SJCRH30 (cell line): ENCODE results near the gene SLC6A5. TPM values are rescaled to one million over a fixed set of nuclear protein-coding genes. Genes with fewer than 3 reads are reported as not detected.

Experiments
- DNase-seq, 2 experiments: peaks; one replicate each; pipeline ENCODE4 v3.0.0-alpha.2; 2015 to 2020
- H3K27ac ChIP-seq: fragments of 250-450 bp; sonication (Bioruptor Pico); 2 replicates; pipeline ENCODE4 v1.5.1; 2020; ENCODE audit warnings: mild to moderate bottlenecking, moderate library complexity
- H3K27me3 ChIP-seq: fragments of 250-450 bp; sonication (Bioruptor Pico); 2 replicates; pipeline ENCODE4 v1.5.1; 2020; ENCODE audit warnings: mild to moderate bottlenecking, moderate library complexity
- H3K36me3 ChIP-seq: fragments of 250-450 bp; sonication (Bioruptor Pico); 2 replicates; pipeline ENCODE4 v1.5.1; 2020; ENCODE audit warnings: mild to moderate bottlenecking, moderate library complexity
- H3K4me1 ChIP-seq: fragments of 250-450 bp; sonication (Bioruptor Pico); 2 replicates; pipeline ENCODE4 v1.5.1; 2020; ENCODE audit warnings: mild to moderate bottlenecking, moderate library complexity
- H3K4me3 ChIP-seq: fragments of 250-450 bp; sonication (Bioruptor Pico); 2 replicates; pipeline ENCODE4 v1.5.1; 2020; ENCODE audit warnings: mild to moderate bottlenecking, moderate library complexity
- H3K9me3 ChIP-seq: fragments of 250-450 bp; sonication (Bioruptor Pico); replicated peaks from 2 replicates; pipeline ENCODE4 v1.5.1; 2020; ENCODE audit warnings: mild to moderate bottlenecking, moderate library complexity
- total RNA-seq: library from RNA; depleted of rRNA; stranded (reverse); fragments of >200 nt; shearing (Covaris generic); gene quantifications from 2 replicates; pipeline ENCODE4 v1.2.3, GENCODE V29; 2014

SLC6A5 gene
- total RNA-seq, 1 experiment from 2014 or later = not detected

GRCh38 chr11:20656901-20657300 is 57.5 kb downstream of the SLC6A5 start:
- Histone ChIP-seq H3K4me3 (no peak overlapping the region), H3K4me1 (no peaks in the 10 kb centered on the region), H3K27ac (no peak overlapping the region), H3K9me3 (no peaks in the 10 kb centered on the region), H3K27me3 (no peaks in the 10 kb centered on the region), H3K36me3 (no peaks in the 10 kb centered on the region)
- no peak for DNase-seq

GRCh38 chr11:20658135-20658534 is 58.7 kb downstream of the SLC6A5 start:
- DNase-seq = no peak
- Histone ChIP-seq H3K36me3 (no peaks in the 10 kb centered on the region; the same call in 1 of the 2 replicates), H3K9me3 (no peaks in the 10 kb centered on the region), H3K4me1 (no peaks in the 10 kb centered on the region), H3K27ac (no peak overlapping the region), H3K4me3 (no peak overlapping the region), H3K27me3 (no peaks in the 10 kb centered on the region)

- Histone ChIP-seq H3K27me3 (no peaks in the 10 kb centered on the region), H3K27ac (no peak overlapping the region), H3K4me1 (no peaks in the 10 kb centered on the region), H3K4me3 (no peak overlapping the region), H3K36me3 (no peaks in the 10 kb centered on the region; the same call in none of the 2 replicates), H3K9me3 (peaks cover 5% of the 10 kb centered on the region; the same call in 1 of the 2 replicates)
- DNase-seq = peak in 1 of 2 experiments; percentile 24
Measured at GRCh38 chr11:20661445-20661844, 62.0 kb downstream of the SLC6A5 start.

GRCh38 chr11:20661850-20662249 is 62.4 kb downstream of the SLC6A5 start:
- no peak overlapping the region for H3K27ac ChIP-seq
- no peak overlapping the region for H3K4me3 ChIP-seq
- no peaks in the 10 kb centered on the region for H3K4me1 ChIP-seq
- no peaks in the 10 kb centered on the region; the same call in none of the 2 replicates for H3K36me3 ChIP-seq
- no peak for DNase-seq
- no peaks in the 10 kb centered on the region for H3K27me3 ChIP-seq
- peaks cover 5% of the 10 kb centered on the region; the same call in 1 of the 2 replicates for H3K9me3 ChIP-seq

GRCh38 chr11:20668131-20668809 is 68.9 kb downstream of the SLC6A5 start:
- peak in 1 of 2 experiments; percentile 28 for DNase-seq
- Histone ChIP-seq H3K36me3 (no peaks in the 10 kb centered on the region; the same call in 1 of the 2 replicates), H3K27me3 (no peaks in the 10 kb centered on the region), H3K27ac (peak overlapping the region; percentile 72), H3K4me1 (peaks cover 7% of the 10 kb centered on the region), H3K4me3 (peak overlapping the region; percentile 89), H3K9me3 (peaks cover 5% of the 10 kb centered on the region; the same call in 1 of the 2 replicates)

GRCh38 chr11:20668844-20669819 is 69.7 kb downstream of the SLC6A5 start, which contains the start of gene NELL1:
Gene NELL1 (plus strand): TSS chr11:20669586.
- Histone ChIP-seq H3K36me3 (no peaks in the 10 kb centered on the region; the same call in 1 of the 2 replicates), H3K9me3 (peaks cover 5% of the 10 kb centered on the region; the same call in 1 of the 2 replicates), H3K4me3 (peak within 1 kb of the TSS; percentile 89), H3K27me3 (no peaks in the 10 kb centered on the region), H3K27ac (peak within 1 kb of the TSS; percentile 72), H3K4me1 (peaks cover 7% of the 10 kb centered on the region)
- peak; percentile 67 to 78 for DNase-seq

- Histone ChIP-seq H3K36me3 (no peaks in the 10 kb centered on the region; the same call in 1 of the 2 replicates), H3K9me3 (peaks cover 5% of the 10 kb centered on the region; the same call in 1 of the 2 replicates), H3K4me1 (peaks cover 7% of the 10 kb centered on the region), H3K27ac (peak overlapping the region; percentile 72), H3K4me3 (peak overlapping the region; percentile 89), H3K27me3 (no peaks in the 10 kb centered on the region)
- DNase-seq = peak; percentile 22 to 35
Measured at GRCh38 chr11:20669820-20670684, 70.6 kb downstream of the SLC6A5 start.

- Histone ChIP-seq H3K4me1 (peaks cover 8% of the 10 kb centered on the region), H3K9me3 (peaks cover 4% of the 10 kb centered on the region; the same call in 1 of the 2 replicates), H3K27ac (peak overlapping the region; percentile 41; the same call in 1 of the 2 replicates), H3K36me3 (no peaks in the 10 kb centered on the region; the same call in 1 of the 2 replicates), H3K4me3 (peak overlapping the region; percentile 89), H3K27me3 (no peaks in the 10 kb centered on the region)
- DNase-seq = peak in 1 of 2 experiments; percentile 40
Measured at GRCh38 chr11:20670932-20671403, 71.6 kb downstream of the SLC6A5 start.

- Histone ChIP-seq H3K4me1 (peaks cover 19% of the 10 kb centered on the region), H3K27me3 (no peaks in the 10 kb centered on the region), H3K27ac (peak overlapping the region; percentile 41), H3K36me3 (no peaks in the 10 kb centered on the region), H3K4me3 (peak overlapping the region; percentile 89), H3K9me3 (no peaks in the 10 kb centered on the region)
- DNase-seq = peak; percentile 65 to 87
Measured at GRCh38 chr11:20671856-20672546, 72.6 kb downstream of the SLC6A5 start.

GRCh38 chr11:20672575-20672974 is 73.2 kb downstream of the SLC6A5 start:
- Histone ChIP-seq H3K9me3 (no peaks in the 10 kb centered on the region), H3K27ac (peak overlapping the region; percentile 41), H3K4me1 (peaks cover 19% of the 10 kb centered on the region), H3K27me3 (no peaks in the 10 kb centered on the region), H3K36me3 (no peaks in the 10 kb centered on the region), H3K4me3 (peak overlapping the region; percentile 7; the same call in 1 of the 2 replicates)
- peak in 1 of 2 experiments; percentile 64 for DNase-seq

GRCh38 chr11:20676658-20677057 is 77.2 kb downstream of the SLC6A5 start:
- DNase-seq = peak in 1 of 2 experiments; percentile 52
- Histone ChIP-seq H3K27ac (peak overlapping the region; percentile 32), H3K36me3 (peaks cover 26% of the 10 kb centered on the region), H3K4me3 (no peak overlapping the region), H3K4me1 (peaks cover 15% of the 10 kb centered on the region), H3K27me3 (no peaks in the 10 kb centered on the region), H3K9me3 (0 out of 2 replicates have a peak, but pooled peaks cover 2% of the 10 kb centered on the region)

- peak overlapping the region; percentile 43 for H3K27ac ChIP-seq
- no peak overlapping the region for H3K4me3 ChIP-seq
- no peaks in the 10 kb centered on the region for H3K9me3 ChIP-seq
- no peaks in the 10 kb centered on the region for H3K27me3 ChIP-seq
- DNase-seq = peak; percentile 42 to 79
- peaks cover 14% of the 10 kb centered on the region; the same call in 1 of the 2 replicates for H3K4me1 ChIP-seq
- peaks cover 4% of the 10 kb centered on the region; the same call in 1 of the 2 replicates for H3K36me3 ChIP-seq
Measured at GRCh38 chr11:20688761-20689160, 89.4 kb downstream of the SLC6A5 start.

- Histone ChIP-seq H3K9me3 (peaks cover 19% of the 10 kb centered on the region), H3K27me3 (no peaks in the 10 kb centered on the region), H3K36me3 (no peaks in the 10 kb centered on the region), H3K27ac (peak overlapping the region; percentile 6; the same call in 1 of the 2 replicates), H3K4me1 (no peaks in the 10 kb centered on the region), H3K4me3 (peak overlapping the region; percentile 36)
- peak in 1 of 2 experiments; percentile 32 for DNase-seq
Measured at GRCh38 chr11:20707876-20708275, 108.5 kb downstream of the SLC6A5 start.
